GM08714 (cell line): ENCODE data around the gene SPATA31A1.
"Not testable (repeated sequence)": the region's sequence is repeated elsewhere in the genome, so short reads cannot be mapped to it uniquely, and the experiment has no call there.

Experiments
- H3K4me3 ChIP-seq: fragments of 200-500 bp; sonication (Bioruptor generic); 2 replicates; pipeline ENCODE4 v1.5.1; 2014; ENCODE audit warnings: mild to moderate bottlenecking, low read length, inconsistent platforms

The SPATA31A1 gene

GRCh38 chr9:39355369-39355768 lies at the start of gene SPATA31A1:
Gene SPATA31A1 (plus strand): TSS chr9:39355669. CDS start chr9:39355731, 62 bp downstream.
- not testable (repeated sequence) for H3K4me3 ChIP-seq

DNA sequence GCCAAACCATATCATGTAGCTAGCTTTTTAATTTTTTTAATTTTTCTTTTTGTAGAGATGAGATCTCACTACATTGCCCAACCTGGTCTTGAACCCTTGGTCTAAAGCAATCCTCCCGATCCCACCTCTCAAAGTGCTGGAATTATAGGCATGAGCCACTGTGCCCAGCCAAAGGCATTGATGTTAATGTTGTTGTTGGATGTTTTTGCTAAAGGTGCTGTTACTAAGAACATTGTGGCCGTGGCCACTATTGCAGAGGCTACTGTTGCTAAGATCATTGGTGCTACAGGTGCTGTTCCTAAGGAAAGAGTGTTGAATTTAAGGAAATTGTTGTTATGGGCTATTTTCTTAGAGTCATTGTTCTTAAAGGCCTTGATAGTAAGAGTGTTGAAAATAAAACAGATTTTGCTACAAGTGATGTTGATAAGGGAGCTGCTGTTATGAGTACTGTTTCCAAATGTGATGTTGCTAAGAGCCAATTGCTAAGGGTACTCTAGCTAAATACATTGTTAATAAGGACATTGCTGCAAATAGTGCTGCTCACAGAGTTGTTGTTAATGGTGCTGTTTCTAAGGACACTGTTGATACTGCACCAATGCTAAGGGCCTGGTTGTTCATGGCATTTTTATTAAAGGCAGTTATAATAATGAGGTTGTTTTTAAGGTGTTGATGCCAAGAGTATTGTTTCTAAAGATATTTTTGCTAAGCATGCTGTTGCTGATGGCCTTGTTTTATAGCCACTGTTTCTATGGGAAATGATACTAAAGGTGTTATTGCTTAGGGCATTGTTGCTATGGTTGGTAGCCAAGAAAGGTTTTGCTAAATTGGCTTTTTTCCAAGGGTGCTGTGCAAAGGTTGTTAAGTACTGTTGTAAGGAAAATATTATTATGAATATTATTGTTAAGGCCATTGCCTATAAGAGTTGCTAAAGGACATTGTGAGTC lies 52.1 kb downstream of the SPATA31A1 start:
- H3K4me3 ChIP-seq: not testable (repeated sequence)

GRCh38 chr9:39411254-39411940 lies 55.9 kb downstream of the SPATA31A1 start:
- H3K4me3 ChIP-seq: not testable (repeated sequence)
